ENCODE results near the gene HOXB5.

Gene HOXB5

GRCh38 chr17:48629411-48629759 is 35.8 kb upstream of the HOXB5 start:
- DNase-seq (ENCODE audit: low spot score): no peak

GRCh38 chr17:48628649-48629410 is 35.3 kb upstream of the HOXB5 start:
- DNase-seq (ENCODE audit: low spot score): no peak

GRCh38 chr17:48627623-48628521 is 34.3 kb upstream of the HOXB5 start:
- DNase-seq (ENCODE audit: low spot score): no peak

- no peak for DNase-seq (ENCODE audit: low spot score)
Measured at GRCh38 chr17:48627118-48627597, 33.6 kb upstream of the HOXB5 start.

- peak; percentile 27 for DNase-seq (ENCODE audit: low spot score)
Measured at GRCh38 chr17:48626245-48627117, 32.9 kb upstream of the HOXB5 start, which contains the start of gene HOXB9. HOXB9 (minus strand) TSS chr17:48626358; CDS start chr17:48626269, 89 bp downstream.

- DNase-seq (ENCODE audit: low spot score): peak; percentile 31
Measured at GRCh38 chr17:48625495-48626244, 32.1 kb upstream of the HOXB5 start.

- peak; percentile 31 for DNase-seq (ENCODE audit: low spot score)
Measured at GRCh38 chr17:48624544-48625494, 31.2 kb upstream of the HOXB5 start.

- no peak for DNase-seq (ENCODE audit: low spot score)
Measured at GRCh38 chr17:48624118-48624517, 30.5 kb upstream of the HOXB5 start.

- no peak for DNase-seq (ENCODE audit: low spot score)
Measured at GRCh38 chr17:48623583-48623982, 30.0 kb upstream of the HOXB5 start.

GRCh38 chr17:48622857-48623256 is 29.3 kb upstream of the HOXB5 start:
- no peak for DNase-seq (ENCODE audit: low spot score)

- DNase-seq (ENCODE audit: low spot score): no peak
Measured at GRCh38 chr17:48621410-48622392, 28.1 kb upstream of the HOXB5 start.

- DNase-seq (ENCODE audit: low spot score): no peak
Measured at GRCh38 chr17:48620461-48621139, 27.0 kb upstream of the HOXB5 start.

- DNase-seq (ENCODE audit: low spot score): no peak
Measured at GRCh38 chr17:48619826-48620449, 26.4 kb upstream of the HOXB5 start.

- DNase-seq (ENCODE audit: low spot score): peak; percentile 90
Measured at GRCh38 chr17:48618256-48618896, 24.8 kb upstream of the HOXB5 start.

- DNase-seq (ENCODE audit: low spot score): no peak
Measured at GRCh38 chr17:48617471-48618255, 24.1 kb upstream of the HOXB5 start.

- DNase-seq (ENCODE audit: low spot score): no peak
Measured at GRCh38 chr17:48616717-48617470, 23.3 kb upstream of the HOXB5 start.

All from kidney capillary endothelial cell (primary cell).